Uterus (tissue), 2 donors: ENCODE data around the gene CARD10.

Experiments
- POLR2A ChIP-seq, 2 donors: fragments of 450-650 bp; IDR thresholded peaks; one replicate each; pipeline ENCODE4 v1.6.1; 2016; ENCODE audit warnings: antibody characterized with exemption in 2 of 2, mild to moderate bottlenecking in 1 of 2, moderate library complexity in 1 of 2
- TF ChIP-seq, protein P1 (sequence below), 4 experiments: fragments of 200-600 bp in 2 of 4; fragments of 450-650 bp in 2 of 4; sonication (generic) in 2 of 4; IDR thresholded peaks; one replicate each; pipeline ENCODE4 v1.5.1; 2016 to 2019; ENCODE audit warnings: antibody characterized with exemption in 4 of 4, mild to moderate bottlenecking in 2 of 4, moderate library complexity in 1 of 4

DNA sequence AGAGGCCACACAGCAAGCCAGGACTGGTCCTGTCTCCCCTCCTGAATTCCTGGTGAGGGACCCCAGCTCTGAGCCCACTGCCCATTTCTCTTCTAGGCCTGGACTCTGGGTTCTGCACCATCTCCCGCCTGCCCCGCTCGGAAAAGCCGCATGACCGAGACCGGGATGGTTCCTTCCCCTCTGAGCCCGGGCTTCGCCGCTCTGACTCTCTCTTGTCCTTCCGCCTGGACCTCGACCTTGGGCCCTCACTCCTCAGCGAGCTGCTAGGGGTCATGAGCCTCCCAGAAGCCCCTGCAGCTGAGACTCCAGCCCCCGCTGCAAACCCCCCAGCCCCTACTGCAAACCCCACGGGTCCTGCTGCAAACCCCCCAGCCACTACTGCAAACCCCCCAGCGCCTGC lies 48.8 kb upstream of the CARD10 start:
- TF ChIP-seq, protein P1, sequence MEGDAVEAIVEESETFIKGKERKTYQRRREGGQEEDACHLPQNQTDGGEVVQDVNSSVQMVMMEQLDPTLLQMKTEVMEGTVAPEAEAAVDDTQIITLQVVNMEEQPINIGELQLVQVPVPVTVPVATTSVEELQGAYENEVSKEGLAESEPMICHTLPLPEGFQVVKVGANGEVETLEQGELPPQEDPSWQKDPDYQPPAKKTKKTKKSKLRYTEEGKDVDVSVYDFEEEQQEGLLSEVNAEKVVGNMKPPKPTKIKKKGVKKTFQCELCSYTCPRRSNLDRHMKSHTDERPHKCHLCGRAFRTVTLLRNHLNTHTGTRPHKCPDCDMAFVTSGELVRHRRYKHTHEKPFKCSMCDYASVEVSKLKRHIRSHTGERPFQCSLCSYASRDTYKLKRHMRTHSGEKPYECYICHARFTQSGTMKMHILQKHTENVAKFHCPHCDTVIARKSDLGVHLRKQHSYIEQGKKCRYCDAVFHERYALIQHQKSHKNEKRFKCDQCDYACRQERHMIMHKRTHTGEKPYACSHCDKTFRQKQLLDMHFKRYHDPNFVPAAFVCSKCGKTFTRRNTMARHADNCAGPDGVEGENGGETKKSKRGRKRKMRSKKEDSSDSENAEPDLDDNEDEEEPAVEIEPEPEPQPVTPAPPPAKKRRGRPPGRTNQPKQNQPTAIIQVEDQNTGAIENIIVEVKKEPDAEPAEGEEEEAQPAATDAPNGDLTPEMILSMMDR (IDR thresholded peaks at IDR 0.05) = no peak
- no peak for TF ChIP-seq POLR2A (IDR thresholded peaks at IDR 0.05)
